GM18502 (cell line): ENCODE measurements around the gene CIP2A.

Experiments
- ATAC-seq: cut with Tn5 transposase; IDR thresholded peaks from one replicate; pipeline ENCODE4 v1.9.1; 2021; ENCODE audit warnings: mild to moderate bottlenecking; ENCODE audit not compliant: unreplicated experiment, poor library complexity

The CIP2A gene

GRCh38 chr3:108565506-108565905 lies 23.7 kb downstream of the CIP2A start:
- ATAC-seq, result no peak

GRCh38 chr3:108564564-108564963 lies 24.7 kb downstream of the CIP2A start:
- no peak for ATAC-seq

- ATAC-seq, result no peak
Observed at GRCh38 chr3:108562565-108562964, 26.7 kb downstream of the CIP2A start.

GRCh38 chr3:108555966-108556581 lies 33.2 kb downstream of the CIP2A start:
- ATAC-seq, result no peak

- ATAC-seq, result no peak
Observed at GRCh38 chr3:108554913-108555571, 34.2 kb downstream of the CIP2A start.

- no peak for ATAC-seq
Observed at GRCh38 chr3:108554229-108554628, 35.0 kb downstream of the CIP2A start.

GRCh38 chr3:108552267-108553159 lies 36.7 kb downstream of the CIP2A start:
- ATAC-seq, result peak; percentile 63

- ATAC-seq, result no peak
Observed at GRCh38 chr3:108548886-108549285, 40.4 kb downstream of the CIP2A start.

- no peak for ATAC-seq
Observed at GRCh38 chr3:108548304-108548703, 40.9 kb downstream of the CIP2A start.

GRCh38 chr3:108546692-108547091 lies 42.5 kb downstream of the CIP2A start:
- no peak for ATAC-seq

GRCh38 chr3:108546247-108546646 lies 43.0 kb downstream of the CIP2A start:
- no peak for ATAC-seq

- ATAC-seq, result no peak
Observed at GRCh38 chr3:108538083-108538482, 51.2 kb downstream of the CIP2A start.

- peak; percentile 94 for ATAC-seq
Observed at GRCh38 chr3:108528459-108529252, 60.6 kb downstream of the CIP2A start.

GRCh38 chr3:108527817-108528216 lies 61.4 kb downstream of the CIP2A start:
- no peak for ATAC-seq

- ATAC-seq, result no peak
Observed at GRCh38 chr3:108527109-108527508, 62.1 kb downstream of the CIP2A start.

GRCh38 chr3:108525971-108526370 lies 63.3 kb downstream of the CIP2A start:
- no peak for ATAC-seq

- no peak for ATAC-seq
Observed at GRCh38 chr3:108525256-108525655, 64.0 kb downstream of the CIP2A start.

- ATAC-seq, result no peak
Observed at GRCh38 chr3:108524537-108524936, 64.7 kb downstream of the CIP2A start.

- ATAC-seq, result no peak
Observed at GRCh38 chr3:108518895-108519294, 70.3 kb downstream of the CIP2A start.

- no peak for ATAC-seq
Observed at GRCh38 chr3:108516881-108517280, 72.4 kb downstream of the CIP2A start.
